Esophagus mucosa (tissue), 1 donor: ENCODE data around the gene FAM78B. TPM values are rescaled to one million over a fixed set of nuclear protein-coding genes. Genes with fewer than 3 reads are reported as not detected.

ENCODE experiments used
- ATAC-seq: fragments of 200-7000 bp; cut with Tn5 transposase; one replicate; pipeline ENCODE4 v1.9.1; 2020
- total RNA-seq: library from RNA; stranded (reverse); gene quantifications from one replicate; pipeline ENCODE4 v1.2.4, GENCODE V29; 2023
- donor health status: DM: yes; HTN: yes; CAD: no.

Gene FAM78B
- total RNA-seq, 1 donor from 2014 or later = 0.88 TPM

- ATAC-seq = no peak
Observed at GRCh38 chr1:166064313-166064926, 102.4 kb downstream of the FAM78B start.

GRCh38 chr1:166063701-166064100, 103.1 kb downstream of the FAM78B start:
- no peak for ATAC-seq

GRCh38 chr1:166062421-166063070, 104.3 kb downstream of the FAM78B start:
- no peak for ATAC-seq

GRCh38 chr1:166057650-166058049, 109.2 kb downstream of the FAM78B start:
- ATAC-seq = no peak

- ATAC-seq = no peak
Observed at GRCh38 chr1:166053395-166053794, 113.4 kb downstream of the FAM78B start.

GRCh38 chr1:166040202-166040997, 126.4 kb downstream of the FAM78B start:
- no peak for ATAC-seq

- no peak for ATAC-seq
Observed at GRCh38 chr1:166039436-166040201, 127.2 kb downstream of the FAM78B start.

- ATAC-seq = no peak
Observed at GRCh38 chr1:166036092-166036491, 130.7 kb downstream of the FAM78B start.

GRCh38 chr1:166032572-166033371, 134.0 kb downstream of the FAM78B start:
- ATAC-seq = no peak

- no peak for ATAC-seq
Observed at GRCh38 chr1:166031932-166032571, 134.7 kb downstream of the FAM78B start.

- ATAC-seq = no peak
Observed at GRCh38 chr1:166029196-166029945, 137.4 kb downstream of the FAM78B start.

- ATAC-seq = no peak
Observed at GRCh38 chr1:166026555-166026954, 140.2 kb downstream of the FAM78B start.

GRCh38 chr1:166026143-166026542, 140.7 kb downstream of the FAM78B start:
- ATAC-seq = no peak

- no peak for ATAC-seq
Observed at GRCh38 chr1:166020210-166020609, 146.6 kb downstream of the FAM78B start.
